ENCODE data around the gene METTL25.

DNA sequence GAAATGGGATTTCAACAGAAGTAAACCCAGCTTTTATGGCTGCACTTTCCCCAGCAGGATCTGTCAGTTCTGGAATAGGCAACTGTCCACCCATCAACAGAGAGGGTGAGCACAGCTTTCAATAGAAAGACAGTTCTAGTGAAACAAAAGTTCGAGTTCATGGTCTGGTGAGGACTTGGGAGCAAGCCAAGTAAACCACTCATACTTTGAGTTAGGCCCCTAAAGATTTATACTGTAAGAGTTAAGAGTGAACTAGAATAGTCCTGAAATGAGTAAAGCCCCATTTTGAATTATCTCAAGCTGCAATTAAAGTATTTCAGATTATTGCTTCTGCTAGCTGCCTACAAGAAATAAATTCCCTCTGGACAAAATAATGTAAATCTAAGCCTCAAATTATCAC is 82.6 kb downstream of the METTL25 start:
- TF ChIP-seq, protein P1, sequence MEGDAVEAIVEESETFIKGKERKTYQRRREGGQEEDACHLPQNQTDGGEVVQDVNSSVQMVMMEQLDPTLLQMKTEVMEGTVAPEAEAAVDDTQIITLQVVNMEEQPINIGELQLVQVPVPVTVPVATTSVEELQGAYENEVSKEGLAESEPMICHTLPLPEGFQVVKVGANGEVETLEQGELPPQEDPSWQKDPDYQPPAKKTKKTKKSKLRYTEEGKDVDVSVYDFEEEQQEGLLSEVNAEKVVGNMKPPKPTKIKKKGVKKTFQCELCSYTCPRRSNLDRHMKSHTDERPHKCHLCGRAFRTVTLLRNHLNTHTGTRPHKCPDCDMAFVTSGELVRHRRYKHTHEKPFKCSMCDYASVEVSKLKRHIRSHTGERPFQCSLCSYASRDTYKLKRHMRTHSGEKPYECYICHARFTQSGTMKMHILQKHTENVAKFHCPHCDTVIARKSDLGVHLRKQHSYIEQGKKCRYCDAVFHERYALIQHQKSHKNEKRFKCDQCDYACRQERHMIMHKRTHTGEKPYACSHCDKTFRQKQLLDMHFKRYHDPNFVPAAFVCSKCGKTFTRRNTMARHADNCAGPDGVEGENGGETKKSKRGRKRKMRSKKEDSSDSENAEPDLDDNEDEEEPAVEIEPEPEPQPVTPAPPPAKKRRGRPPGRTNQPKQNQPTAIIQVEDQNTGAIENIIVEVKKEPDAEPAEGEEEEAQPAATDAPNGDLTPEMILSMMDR (conservative IDR thresholded peaks at IDR 0.05; ENCODE audit: low read depth, low read length) = no peak
- TF ChIP-seq EZH2phosphoT487 (IDR thresholded peaks at IDR 0.05; ENCODE audit: borderline replicate concordance, low read length) = no peak
- no peak for TF ChIP-seq EZH2 (IDR thresholded peaks at IDR 0.05; ENCODE audit: low read length, unreplicated experiment)
